Embryonic facial prominence (tissue), 1 donor: ENCODE data around the gene ATP1A1.

Source experiments
- DNase-seq: peaks from one replicate; pipeline ENCODE4 v3.0.0-alpha.2; 2016; ENCODE audit errors: extremely low spot score

ATP1A1 gene

DNA sequence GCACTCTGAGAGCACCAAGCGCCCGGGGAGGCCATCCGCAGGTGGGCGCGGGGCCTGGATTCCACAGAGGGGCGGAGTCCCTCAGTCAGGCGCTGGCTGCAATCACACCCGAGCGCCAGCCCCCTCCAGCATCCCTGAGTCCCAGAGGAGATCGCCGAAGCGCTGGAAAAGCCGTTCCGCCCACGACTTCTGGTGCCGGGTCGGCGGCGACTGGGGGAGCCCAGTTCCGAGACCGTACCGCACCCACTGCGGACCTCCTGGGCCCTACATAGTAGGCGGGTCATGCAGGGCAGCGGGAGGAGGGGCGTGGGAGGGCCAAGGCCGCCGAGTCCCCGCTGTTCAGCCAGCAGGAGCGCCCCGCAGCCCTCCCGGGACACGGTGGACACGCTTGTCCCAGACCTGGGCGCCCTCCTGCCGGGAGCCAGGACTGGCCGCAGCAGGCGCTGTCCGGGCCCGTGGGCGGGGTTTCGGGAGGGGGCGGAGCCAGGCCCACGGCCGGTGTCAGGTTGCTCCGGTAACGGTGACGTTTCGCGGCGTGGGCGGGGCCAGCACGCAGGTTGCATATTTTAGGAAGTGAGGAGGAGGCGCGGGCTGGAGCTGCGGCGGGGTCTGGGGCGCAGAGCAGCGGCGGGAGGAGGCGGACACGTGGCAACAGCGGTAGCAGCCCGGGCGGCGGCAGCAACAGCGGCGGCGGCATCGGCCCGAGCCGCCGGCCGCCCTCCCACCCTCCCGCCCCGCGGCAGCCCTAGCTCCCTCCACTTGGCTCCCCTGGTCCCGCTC is at the start of gene ATP1A1:
ATP1A1 (plus strand) TSS at position 594 of the 780 bp plus-strand sequence. CDS start 268 bp downstream, outside the sequence.
- peak; percentile 88 for DNase-seq

DNA sequence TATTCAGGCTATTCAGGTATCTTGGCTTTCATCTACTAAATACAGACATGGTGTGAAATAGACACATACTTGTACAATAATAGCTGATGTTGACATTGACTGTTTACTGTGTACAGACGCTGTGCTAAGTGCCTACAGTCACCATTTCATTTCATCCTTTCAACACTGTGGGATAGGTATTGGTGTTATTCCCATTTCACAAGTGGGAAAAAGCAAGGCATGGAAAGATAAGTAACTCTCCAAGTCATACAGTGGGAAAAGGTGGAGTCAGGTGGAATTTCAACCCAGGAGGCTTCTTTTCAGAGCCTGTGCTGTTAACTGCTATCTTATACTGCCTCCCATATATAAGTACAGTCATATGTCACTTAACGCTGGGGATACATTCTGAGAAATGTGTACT is 49.6 kb upstream of the ATP1A1 start:
- DNase-seq = no peak

DNA sequence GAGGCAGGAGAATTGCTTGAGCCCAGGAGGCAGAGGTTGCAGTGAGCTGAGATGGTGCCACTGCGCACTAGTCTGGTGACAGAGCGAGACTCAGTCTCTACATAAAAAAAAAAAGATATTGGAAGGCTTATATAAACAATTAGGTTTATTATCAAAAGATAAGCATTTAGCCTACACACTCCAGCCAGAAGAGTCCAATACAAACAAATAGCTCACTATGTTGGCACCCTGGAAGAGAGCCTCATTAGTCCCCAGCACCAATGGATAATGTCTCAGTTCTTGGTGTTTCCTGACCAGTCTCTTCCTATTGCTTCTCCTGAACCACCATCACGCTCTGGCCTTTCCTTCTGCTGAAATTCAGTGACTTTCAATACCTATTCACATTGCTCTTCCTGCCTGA is 48.6 kb upstream of the ATP1A1 start:
- DNase-seq = no peak

DNA sequence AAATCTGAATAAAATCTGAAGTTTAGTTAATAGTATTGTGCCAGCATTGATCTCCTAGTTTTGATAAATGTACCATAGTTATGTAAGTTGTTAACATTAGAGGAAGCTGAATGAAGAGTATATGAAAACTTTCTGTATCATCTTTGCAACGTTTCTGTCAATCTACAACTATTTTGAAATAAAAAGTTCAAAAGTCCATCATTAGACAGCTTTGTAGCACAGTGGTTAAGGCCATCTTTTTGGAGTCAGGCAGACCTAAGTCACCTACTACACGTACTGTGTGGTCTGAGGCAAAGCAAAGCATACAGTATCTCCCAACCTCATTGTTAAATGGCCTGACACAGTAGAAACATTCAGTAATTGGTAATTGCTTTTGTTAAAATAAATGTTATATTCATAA is 47.9 kb upstream of the ATP1A1 start:
- DNase-seq = no peak

DNA sequence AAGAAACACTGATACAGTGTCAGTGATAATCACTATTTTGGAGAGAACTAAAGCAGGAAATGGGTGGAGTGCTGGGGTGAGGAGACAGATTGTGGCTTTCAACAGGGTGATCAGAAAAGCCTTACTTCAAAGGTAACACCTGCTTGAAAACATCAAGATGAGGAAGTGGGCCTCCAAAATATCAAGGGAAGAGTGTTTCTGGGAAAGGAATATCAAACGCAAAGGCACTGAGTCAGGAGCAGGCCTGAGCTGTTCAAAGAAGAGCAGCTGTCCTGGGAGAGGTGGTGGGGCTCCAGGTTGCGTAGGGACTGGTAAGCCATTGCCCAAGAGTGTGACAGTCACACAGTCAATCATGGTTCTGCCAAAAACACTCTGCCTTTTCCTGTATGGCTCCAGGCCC is 47.1 kb upstream of the ATP1A1 start:
- no peak for DNase-seq

DNA sequence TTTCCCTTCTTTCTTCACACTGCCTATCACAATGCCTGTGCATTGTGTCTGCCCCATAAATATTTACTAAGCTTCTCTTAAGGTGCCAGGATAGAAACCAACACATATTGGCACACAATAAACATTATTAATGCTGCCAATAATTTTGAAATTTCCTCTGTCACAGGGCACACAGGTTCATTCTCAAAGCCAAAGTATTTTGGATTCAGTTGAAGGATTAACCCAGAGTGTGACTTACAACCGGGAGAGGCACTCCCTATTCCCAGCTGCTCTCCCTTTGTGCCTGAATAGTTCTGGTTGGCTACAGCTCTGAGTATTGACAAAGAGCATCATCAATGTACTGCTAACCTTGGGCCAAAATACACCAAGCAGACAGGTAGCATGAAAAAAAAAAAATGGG is 46.6 kb upstream of the ATP1A1 start:
- no peak for DNase-seq

DNA sequence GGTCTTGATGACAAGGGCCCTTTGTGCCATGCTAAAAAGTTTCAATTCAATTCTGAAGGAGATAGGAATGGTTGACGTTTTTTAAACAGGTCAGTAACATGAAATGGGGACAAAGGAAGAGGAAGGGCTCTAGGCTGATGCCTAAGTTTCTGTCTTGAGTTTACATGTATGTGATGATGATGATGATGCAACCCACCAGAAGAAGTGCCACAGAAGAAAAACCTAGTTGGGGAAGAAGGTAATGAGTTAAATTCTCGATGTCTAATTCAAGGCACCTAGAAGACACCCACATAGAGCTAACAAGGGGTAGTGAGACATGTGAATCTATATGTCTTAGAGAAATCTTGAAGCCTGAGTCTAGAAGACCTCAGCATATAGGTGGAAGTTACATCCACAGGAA is 44.4 kb upstream of the ATP1A1 start:
- no peak for DNase-seq

DNA sequence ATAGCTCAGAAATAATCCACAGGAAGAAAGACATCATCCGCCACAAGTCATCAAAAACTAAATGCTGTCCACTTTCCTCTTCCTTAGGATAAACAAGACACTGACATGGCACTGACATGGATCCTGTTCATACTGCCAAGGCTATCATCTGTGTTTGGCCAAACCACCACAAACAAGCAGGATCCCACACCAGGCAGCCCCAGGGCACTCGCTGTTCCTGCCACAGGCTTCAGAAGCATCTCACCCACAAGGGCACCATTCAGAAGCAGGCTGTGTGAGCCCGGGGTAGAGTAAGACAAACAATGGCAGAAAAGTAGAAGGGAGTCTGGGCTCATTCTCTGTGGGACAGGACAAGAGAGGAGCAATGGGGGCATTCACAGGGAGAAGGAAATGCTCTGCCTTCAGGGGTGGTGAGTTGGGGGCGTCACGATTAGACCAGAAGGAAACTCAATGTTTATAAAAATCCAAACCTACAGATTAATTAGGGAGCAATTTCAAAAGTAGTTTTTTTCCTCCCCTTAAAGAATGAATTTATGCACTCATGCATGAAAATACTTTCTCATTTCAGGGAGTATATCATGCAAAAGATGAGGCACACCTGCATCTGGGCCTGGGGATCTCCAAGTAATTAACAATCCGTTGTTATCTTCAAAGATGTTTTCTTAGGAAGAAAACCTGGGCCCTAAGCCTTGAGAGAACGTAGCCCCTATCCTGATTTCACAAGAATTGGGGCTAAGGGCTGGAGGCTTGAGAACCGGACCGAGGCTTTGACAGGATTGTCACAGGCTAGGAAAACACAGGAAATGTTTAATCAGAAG is 43.3 kb upstream of the ATP1A1 start:
- no peak for DNase-seq

DNA sequence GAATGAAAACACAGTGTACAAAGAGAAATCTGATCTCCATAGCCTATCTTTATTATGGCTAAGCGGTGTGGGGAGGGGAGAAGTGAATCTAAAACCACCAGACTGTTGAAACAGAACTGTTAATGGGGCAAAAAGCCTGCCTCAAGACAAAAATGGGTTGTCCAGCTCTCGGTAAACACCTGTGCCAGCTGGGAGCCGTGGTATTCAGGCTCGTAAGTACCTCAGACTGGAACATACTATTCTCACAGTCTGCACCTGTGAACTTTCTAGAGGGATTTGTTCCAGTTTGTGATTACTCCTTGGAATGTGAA is 42.7 kb upstream of the ATP1A1 start:
- no peak for DNase-seq

DNA sequence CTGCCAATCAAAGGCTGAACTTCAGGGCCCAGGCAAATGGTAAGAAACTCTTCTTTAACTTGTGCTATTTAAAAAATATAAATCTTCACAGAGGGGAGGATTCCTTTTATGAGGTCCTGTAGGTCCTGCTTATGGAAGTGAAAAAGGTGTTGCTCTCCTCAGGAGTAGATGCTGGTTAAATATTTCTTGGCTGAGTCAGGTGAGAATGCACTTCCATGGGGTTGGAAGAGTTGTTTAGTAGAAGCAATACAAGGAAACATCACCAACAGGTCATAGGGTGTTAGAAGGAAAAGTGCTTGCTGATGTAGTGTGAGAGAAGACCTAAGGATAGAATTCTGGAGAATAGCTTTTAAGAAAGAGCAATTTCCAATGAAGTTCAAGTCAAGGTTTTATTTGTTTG is 42.2 kb upstream of the ATP1A1 start:
- DNase-seq = no peak

DNA sequence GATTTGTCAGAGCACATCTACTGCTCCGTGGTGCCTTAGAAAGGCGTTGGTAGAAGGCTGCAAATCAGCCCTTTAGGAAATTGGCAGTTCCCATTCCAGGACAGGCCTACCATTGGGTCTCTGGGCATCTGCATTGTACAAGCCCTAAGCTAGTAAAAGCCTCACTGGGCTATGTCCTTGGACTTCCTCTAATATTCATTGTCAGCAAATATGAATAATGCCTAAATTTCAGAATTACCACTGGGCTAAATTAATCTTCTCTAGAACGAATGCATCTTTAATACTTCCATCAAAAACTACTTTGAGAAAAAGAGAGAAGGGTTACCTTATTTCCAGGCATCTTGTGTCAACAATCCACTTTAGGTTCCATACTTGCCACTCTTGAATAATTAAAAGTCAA is 41.5 kb upstream of the ATP1A1 start:
- no peak for DNase-seq

DNA sequence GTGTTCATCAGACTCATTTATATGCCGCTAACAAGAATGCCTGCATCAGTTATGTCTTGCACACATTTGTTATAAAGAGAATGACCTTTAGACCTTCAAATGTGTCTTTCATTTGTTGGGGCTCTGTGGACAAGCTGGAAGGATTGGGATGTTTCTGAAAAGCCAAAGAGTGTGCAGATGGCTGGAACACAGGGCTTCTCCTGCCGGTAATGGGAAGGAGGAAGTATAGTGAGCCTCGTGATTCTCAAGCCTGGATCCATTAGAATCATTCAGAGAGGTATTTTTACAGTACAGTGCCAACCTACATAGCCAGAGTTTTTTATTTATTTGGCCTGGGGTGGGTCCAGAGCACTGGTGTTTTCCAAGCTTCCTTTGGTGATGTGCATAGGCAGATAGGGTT is 40.6 kb upstream of the ATP1A1 start:
- no peak for DNase-seq

DNA sequence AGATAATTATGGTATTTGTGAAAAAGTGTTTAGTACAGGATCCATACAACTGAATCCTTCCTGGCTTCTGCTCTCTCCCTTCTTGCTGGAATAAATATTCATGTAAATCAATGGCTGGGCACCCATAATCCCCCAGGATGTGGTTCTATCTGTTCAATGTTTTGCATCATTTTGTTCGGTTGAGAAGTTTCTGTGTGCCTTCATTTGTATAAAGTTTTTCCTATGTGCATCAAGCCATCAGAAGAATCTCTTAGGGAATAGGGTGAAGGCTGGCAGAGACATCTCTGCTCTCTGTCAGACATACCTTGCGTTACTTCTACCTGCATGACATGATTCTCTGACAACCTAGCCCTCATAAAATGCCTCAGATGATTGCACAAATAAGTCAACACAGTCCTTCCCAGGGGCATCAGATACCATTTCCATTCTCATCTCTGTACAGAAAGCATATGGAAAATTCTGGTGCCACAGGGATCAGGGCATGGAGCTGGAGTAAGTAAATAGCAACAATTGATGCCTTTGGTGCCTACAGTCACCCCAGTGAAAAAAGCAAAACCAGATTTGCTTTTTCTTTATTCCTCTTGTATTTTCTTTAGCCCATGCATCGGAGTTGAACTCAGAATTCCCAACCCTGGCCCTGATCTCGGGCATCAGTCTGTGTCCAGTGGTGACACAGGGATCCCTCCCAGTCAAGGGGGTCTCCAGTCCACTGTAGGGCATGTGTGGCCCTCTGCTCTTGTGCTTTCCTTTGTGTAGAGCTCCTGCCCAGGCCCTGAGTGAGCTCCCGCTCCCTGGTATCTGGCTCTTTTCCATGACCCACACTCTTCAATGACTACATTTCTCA is 39.7 kb upstream of the ATP1A1 start:
- DNase-seq = no peak

DNA sequence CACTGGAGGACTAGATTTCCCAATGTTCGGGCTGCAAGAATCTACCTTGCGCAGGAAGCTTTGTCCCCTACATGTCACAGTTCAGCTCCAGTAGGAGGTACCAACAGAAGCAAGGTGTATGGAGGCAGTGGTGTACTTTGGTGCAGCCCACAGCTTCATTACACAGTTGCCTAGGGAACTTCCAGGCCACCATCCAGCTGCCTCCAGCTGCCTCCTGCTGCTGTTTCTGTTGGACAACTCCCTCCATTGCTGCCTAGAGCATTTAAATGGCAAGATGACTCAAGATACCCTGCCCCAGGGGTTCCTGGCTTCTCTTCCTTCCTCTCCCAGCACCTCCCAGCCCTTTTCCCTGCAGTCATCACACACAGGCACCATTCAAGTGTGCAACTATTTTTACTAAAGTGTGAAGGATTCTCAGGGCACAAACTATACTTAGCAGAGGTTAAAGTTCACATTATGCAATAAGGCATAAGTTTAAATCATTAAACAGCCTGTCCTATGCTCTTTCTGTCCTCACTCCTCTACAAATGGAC is 39.0 kb upstream of the ATP1A1 start:
- no peak for DNase-seq

DNA sequence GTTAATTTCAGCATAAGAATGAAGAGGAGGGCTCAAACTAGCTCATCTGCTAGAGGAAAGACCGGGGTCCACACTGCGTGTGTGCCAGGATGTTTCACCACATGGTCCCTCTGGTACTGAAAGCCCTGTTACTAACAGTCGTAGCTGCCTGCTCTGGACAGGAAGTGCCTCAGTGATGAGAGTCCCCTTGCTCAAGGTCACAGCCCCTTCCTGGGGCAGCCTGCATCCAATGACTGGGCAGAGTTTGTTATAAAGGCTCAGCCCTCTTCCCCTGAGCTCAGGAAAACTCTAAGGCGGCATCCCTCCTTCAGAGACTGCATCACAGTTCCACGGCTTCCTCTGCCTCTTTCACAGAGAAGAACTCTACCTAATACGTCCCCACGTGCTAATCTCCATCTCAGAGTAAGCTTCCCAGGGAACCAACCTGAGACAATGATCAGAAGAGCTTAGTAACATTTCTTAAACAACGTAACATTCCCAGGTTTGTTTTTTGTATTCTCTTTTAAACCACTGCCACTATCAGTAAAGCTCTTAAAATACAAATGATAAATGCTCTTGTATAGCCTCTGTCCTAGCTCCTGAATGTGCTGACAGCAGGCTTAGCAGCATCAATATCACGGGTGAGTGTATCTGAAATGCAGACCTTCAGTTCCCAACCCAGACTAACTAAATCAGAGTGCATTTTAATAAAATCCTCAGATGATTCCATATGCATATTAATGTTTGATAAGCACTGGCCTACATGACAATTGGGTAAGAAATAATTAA is 38.0 kb upstream of the ATP1A1 start:
- no peak for DNase-seq

DNA sequence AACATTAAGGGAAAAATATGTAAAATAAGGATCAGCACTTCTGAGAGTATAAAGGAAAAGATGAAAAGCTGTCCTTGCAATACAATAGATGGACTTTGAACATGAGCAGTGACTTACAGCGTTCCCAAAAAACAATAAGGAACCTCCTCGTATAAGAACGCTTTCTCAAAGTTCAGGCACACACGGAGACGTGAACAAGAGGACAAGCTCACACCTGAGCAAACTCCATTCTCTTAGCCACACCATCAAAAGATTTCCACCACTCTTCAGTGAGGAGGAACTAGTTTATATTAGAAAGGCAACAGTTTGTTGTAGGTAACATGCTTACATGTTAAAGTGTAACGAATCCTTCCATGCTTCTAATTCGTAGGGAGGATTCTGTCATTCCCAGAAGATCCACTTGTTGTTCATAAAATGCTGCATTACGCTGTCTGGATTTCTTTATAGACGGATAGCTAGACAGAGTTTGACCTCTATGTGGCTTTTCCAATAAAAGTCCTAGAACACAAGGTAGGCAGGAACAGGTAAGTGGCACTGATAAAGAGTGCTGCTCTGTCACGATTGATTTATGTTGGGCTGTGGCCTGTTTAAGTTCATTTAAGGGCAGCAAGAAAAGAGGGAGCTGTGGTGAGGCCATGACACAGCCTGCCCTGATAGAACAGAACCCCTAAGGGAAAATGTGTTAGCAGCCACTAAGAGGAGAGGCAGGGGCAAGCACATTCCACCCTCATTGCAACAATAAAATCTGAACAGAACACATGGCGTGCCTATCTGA is 37.0 kb upstream of the ATP1A1 start:
- DNase-seq = no peak

DNA sequence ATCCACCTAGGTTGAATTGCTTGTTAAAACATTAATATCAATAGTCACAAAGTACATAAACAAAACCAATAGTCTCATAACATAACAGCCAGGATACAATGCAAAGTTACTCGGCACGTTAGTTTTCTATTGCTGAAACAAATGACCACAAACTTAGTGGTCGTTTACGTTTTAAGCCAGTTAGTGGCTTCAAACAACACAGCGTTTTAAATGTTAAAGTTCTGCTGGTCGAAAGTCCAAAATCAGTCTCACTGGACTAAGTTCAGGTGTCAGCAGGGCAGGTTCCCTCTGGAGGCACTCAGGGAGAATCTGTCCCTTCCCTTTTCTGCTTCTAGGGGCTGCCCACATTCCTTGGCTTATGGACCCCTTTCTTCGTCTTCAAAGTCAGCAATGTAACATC is 35.6 kb upstream of the ATP1A1 start:
- DNase-seq = no peak

DNA sequence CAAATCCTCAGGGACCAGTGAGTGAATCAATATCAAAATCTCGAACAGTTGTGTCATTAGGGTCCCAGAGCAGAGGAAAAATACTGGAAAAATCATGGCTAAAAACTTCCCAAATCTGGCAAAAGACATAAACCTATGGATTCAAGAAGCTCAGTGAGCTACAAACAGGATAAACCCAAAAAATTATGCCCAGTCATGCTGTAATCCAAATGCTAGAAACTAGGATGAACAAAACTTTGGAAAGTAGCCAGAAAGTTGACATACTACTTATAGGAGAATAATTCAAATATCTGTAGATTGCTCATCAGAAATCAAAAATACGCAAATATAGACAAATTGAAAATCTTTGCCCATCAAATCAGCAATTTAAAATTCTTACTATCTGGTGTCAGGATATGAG is 34.6 kb upstream of the ATP1A1 start:
- no peak for DNase-seq

DNA sequence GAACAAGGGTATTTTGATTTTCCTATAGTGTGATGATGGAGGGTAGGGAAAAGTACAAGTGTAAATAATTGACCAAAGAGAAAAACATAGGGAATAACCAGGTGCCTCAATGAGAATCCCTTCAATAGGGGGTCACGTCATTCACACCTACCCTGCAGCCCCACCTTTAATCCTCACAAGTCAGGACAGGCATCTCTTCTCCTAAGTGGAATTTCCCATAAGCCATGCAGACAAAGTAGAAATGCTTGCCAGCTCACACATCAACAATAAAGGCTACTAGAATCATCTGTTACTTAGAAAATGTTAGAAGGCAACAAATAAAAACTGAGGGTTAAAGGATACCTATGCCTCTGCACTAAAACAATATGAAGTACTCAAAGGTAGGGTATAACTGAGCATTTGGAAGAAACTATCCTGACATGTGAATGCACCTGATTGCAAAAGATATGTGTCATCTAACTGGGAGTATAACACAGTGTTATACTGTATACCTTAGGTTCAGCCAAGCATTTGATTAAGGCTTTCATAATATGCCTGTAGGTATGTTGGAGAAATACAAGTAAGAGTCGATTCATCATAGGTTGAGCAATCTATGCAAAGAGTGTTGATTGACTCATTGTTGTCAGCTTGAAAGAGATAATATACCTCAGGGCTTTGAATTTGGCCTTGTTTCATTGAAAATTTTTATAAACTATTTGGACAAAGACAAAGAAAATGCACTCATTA is 32.4 kb upstream of the ATP1A1 start:
- no peak for DNase-seq

DNA sequence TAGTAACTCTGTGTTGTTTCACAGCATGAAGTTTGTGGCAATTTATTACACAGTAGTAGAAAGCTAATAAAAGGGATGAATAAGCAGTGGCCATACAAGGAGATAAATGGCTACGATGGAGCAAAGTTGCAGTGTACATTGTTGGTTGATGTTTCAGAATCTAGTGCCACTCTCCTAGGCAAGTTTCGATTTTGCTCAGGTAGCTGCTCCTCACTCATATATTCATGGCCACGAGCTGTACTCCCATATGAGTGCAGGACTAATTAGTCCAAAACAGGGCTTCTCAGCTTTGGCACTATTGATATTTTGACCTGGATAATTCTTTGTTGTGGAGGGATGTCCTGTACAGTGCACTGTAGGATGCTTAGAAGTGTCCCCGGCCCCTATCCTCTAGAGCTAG is 30.0 kb upstream of the ATP1A1 start:
- no peak for DNase-seq
